ENCODE data around the gene ZFYVE21.
A peak's percentile ranks its signal among the peaks of the same experiment; 100 is the strongest.
"Not testable (repeated sequence)": the region's sequence is repeated elsewhere in the genome, so short reads cannot be mapped to it uniquely, and the experiment has no call there.

The ZFYVE21 gene

GRCh38 chr14:103715052-103716000 is at the start of gene ZFYVE21, which contains the start of gene XRCC3:
Gene ZFYVE21, plus strand, starts transcription at chr14:103715810. Its CDS starts 32 bp downstream, at chr14:103715842.
Gene XRCC3, minus strand, starts transcription at chr14:103715451. Its CDS starts 4,364 bp downstream, at chr14:103711087.
- peak; percentile 100 for DNase-seq

DNA sequence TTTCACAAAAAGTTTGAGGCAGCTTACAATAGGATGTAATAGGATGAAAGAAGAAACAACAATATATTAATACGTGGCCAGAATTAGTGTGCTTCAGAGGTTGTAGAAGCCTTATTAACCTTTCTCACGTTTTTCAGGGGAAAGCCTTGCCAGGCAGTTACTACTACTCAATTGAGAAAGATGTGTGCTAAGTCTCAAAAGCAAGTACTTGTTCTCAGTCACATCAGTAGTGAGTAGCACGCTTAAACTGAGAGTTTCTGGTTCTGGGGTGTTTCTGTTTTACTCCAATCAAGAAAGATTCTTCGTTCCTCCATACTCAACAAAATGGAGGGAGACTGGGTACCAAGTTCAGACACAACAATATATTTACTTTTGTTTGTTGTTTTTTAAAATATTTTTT is 47.9 kb upstream of the ZFYVE21 start:
- DNase-seq, result no peak

DNA sequence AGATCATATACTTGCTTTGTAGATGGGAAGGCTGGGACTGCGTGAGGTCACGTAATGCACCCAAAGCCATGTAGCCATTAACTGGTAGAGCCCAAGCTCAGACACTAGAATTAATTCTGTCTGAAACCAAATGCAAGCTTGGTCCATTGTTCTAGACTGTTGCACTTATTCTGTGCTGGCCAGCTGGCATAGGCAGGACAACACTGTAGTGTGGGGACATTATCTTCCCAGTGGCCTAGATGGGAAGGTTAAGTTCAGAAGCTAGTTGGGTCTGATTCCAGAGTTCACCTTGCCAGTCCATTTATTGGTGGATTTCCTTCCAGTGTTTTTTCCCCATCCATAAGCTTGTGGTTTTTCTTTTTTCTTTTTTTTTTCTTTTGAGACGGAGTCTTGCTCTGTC is 47.5 kb upstream of the ZFYVE21 start:
- DNase-seq, result no peak

DNA sequence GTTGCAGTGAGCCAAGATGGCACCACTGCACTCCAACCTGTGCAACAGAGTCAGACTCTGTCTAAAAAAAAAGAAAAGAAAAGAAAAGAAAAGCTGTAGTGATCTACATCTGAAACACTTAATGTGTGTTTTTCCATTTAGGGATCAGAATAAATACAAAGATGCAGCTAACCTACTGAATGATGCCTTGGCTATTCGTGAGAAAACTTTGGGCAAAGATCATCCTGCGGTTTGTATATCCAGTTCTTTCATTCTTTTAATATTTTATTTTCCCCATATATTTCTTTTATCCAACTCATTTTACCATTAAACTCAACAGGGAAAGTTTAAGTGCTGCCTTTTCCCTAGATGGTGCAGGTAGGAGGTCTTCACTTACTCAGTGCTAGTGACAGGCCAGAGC is 46.2 kb upstream of the ZFYVE21 start:
- DNase-seq, result no peak

- DNase-seq, result no peak
Measured at GRCh38 chr14:103671911-103672310, 43.7 kb upstream of the ZFYVE21 start.

DNA sequence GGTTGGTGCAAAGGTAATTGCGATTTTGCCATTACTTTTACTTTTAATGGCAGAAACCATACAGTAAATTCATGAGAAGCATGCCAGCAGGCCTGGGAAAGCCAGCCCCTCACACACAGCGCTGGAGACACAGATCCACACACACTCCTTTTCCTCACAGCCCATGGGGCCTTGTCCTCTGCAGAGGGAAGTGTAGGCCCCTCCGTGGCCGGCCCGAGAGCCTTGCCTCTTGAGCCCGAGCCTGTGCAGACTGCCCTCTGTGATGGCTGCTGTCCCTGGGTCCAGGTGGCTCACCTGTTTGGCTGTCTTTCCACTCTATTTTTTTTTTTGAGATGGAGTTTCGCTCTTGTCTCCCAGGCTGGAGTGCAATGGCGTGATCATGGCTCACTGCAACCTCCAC is 39.7 kb upstream of the ZFYVE21 start:
- DNase-seq, result no peak

- no peak for DNase-seq
Measured at GRCh38 chr14:103676881-103677675, 38.5 kb upstream of the ZFYVE21 start.

- peak; percentile 43 for DNase-seq
Measured at GRCh38 chr14:103679351-103679750, 36.3 kb upstream of the ZFYVE21 start.

- no peak for DNase-seq
Measured at GRCh38 chr14:103680491-103681231, 34.9 kb upstream of the ZFYVE21 start.

DNA sequence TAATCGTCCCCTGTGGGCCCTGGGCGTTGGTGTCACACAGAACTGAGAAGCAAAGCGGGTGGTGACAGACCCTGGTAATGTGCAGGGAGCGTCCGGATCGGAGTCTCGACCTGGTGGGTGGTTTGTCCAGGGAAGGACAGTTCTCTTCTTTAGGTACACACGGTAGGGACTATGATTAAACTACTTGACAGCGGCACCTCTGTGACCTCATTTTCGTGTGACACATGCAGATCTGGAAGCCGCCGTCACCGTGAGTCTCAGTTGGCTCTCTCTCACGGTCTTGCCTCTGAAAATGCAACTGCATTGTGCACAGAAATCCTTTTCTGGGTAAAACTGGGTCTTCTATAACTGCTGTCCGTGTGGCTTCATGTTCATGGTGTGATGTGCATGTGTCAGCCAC is 32.5 kb upstream of the ZFYVE21 start:
- DNase-seq, result no peak

DNA sequence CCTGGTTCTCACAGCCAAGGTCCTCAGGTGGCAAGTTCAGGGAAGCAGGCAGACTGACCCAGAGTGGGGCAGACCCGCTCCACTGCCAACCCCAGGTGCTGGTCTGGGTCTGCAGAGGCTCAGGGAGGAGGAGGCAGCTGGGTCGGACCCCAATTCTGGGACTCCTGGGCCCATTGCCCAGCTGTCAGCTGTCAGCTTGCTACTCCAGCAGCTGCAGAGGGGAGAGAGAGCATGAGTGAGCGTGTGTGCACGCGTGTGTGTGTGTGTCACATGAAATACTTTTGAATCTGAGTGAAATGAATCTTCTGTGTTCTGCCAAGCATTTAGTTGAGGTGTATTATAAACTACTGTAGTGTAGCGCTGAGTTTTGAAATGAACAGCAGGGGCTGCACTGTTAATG is 31.1 kb upstream of the ZFYVE21 start:
- no peak for DNase-seq

DNA sequence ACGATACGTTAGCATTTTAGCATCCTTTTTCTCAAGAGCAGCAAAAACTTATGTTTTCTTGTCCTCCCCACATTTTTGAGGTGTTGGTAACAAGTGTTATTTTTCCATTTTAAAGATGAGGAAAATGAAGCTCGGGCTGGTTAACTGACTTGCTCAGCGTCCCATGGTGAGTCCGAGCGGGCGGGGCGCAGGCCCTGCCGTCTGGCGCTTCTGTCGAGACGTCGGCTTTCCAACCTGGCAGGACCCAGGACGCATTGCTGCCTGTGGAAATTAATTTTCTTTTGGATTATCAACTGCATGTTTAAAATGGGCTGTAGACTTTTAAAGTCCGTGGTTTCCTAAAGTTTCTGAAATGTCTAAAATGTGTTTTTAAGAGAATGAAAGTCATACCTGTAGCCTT is 30.7 kb upstream of the ZFYVE21 start:
- DNase-seq, result no peak

DNA sequence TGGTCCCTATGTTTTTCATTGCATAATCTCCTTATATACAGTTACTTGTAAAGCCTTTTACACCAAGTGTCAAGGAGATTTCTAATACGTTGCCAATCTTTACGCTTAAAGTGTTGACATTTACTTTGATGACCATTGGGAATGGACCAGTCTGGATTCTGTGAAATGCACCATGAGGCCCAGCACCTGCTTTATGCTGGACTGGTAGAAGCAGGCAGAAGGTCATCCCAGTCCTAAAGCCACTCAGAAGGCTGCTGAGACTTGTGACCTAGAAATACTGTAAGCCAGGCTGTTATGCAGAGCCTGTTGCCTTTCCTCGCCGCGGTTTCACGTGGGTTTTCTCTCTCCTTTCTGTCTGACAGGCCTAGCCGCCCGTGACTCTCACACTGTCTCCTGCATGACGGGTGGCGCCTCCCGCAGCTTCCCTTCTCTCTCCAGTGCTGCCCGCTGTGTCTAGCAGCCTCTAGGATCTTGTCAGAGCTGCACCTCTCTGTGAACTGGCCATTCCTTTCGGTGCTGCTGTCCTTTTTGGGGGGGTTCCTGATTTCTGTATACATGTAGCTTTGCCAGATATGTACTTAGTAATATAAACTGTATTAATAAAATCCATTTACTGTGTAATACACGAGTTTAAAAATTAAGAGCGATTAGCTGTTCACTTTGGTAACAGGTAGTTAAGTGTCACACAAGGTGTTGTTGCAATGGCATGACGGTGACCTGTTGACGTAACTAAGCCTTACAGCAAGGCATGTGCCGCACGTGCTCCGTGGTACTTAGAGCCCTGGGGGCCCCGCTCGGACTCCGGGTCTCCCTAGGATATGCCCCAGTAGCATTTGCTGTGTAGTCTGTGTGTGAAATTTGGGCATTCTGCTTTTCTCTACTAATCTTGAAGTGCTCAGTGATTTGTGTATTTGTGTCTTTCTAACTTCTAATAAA is 30.1 kb upstream of the ZFYVE21 start:
- DNase-seq, result no peak

DNA sequence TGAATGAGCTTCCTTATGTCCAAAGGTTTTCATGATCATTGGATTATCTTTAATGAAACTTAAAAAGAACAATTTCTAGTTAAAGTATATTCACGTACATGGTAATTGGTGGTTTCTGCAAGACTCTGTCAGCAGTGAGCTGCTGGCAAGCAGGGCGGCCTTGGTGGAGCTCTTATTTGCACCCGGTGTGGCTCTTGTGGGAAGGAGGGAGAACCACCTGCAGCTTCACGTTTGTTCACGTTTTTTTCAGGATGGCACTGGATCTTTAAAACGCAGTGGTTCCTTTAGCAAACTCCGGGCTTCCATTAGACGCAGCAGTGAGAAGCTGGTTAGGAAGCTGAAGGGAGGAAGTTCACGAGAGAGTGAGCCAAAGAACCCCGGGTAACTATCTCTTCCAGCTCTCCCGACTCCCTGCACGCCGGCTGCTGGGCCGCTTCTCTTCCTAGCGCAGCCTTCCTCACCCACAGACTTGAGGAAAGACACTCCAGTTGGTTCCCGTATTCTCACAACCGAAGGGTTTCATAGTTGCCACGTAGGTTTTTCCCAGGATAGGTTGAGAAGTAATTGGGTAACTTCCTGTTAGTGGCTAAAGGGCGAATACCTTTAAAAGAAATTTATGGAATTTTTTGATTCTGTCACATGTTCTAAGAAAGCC is 28.7 kb upstream of the ZFYVE21 start:
- no peak for DNase-seq

DNA sequence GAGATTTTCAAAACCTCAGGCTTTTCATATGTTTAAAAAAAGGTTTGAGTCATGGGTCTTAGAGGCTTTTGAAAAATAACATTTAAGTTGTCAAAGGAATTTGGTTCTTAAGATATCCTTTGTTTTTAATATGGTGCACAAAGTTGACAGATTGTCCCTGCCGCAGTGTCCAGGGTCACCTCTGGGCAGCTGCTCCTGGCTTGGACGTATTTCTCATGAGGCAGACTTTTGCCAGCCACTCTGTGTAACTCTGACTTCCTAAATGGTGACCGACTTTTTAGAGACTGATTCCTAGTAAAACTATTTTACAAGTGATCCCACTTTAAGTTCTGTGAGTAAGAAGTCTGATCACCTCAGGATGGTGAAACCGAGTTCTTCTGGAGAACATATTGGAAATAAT is 27.9 kb upstream of the ZFYVE21 start:
- DNase-seq, result no peak

DNA sequence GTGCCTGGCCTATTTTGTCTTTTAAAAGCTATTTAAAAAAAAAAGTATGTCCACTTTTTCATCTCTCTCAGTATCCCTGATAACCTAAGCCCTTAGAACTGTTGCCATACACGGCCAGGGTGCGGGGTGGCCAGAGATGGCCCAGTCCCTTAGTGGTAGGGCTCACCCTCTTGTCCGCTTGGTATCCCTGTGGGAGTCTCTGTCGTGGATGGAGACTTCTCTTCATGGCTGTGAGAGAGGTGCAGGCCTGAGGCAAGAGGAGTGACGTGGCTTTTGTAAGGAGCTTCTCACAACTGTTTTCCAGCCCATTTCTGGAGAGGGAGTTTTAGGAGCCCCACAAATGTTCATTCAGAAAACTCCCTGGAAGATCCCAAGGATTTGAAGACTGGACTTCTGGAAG is 27.2 kb upstream of the ZFYVE21 start:
- no peak for DNase-seq

DNA sequence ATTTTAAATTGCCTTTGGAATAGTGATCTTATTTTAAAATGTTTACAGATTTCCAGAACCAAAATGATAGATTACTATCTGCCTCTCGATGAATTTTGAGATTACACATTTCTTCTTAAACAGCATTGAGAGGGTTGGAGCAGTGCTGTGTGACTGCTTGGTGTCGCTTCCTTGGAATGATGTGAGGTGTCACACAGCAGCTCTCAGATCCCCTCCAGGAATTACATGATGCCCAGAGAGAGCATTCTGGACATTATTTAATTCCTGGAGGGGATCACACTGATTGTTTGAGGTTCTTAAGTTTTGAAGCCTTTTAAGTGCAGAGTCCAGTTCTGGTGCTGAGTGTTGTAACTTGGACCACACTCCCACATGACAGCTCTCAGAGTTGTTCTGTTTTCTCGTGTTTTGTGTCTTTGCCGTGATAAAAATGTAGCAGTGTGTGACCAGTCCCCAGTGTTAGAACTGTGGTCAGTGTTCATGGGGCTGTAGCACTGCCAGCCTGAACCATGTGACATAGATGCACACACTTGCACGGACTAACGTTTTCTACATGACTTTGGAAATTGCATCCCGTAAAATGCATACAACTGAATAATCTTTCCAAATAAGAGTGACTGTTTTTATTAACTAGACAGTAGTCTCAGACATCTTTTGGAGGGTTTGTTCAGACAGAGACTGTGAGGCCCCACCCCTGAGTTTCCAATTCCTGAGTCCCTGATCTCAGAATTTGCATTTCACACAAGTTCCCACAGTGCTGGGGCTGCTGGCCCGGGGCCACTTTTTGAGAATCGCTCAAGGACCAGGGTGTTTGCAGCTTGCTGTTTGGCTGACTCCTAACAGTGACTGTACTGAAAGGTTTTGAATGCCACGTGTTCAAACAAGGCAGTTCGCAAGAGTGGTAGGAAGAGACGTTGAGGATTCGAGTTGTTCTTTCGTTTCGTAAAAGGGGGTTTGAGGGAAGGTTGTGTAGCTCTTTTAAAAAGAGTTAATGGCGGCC is 26.4 kb upstream of the ZFYVE21 start:
- DNase-seq, result no peak

- no peak for DNase-seq
Measured at GRCh38 chr14:103690332-103690731, 25.3 kb upstream of the ZFYVE21 start.

DNA sequence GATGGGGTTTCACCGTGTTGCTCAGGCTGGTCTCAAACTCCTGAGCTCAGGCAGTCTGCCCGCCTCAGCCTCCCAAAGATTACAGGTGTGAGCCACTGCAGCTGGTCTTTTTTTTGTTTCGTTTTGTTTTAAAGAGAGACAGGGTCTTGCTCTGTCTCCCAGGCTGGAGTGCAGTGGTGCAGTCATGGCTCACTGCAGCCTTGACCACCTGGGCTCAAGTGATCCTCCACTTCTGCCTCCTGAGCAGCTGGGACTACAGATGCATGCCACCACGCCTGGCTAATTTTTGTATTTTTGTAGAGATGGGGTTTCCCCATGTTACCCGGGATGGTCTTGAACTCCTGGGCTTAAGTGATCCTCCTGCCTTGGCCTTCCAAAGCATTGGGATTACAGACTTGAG is 24.0 kb upstream of the ZFYVE21 start:
- DNase-seq, result not testable (repeated sequence)

DNA sequence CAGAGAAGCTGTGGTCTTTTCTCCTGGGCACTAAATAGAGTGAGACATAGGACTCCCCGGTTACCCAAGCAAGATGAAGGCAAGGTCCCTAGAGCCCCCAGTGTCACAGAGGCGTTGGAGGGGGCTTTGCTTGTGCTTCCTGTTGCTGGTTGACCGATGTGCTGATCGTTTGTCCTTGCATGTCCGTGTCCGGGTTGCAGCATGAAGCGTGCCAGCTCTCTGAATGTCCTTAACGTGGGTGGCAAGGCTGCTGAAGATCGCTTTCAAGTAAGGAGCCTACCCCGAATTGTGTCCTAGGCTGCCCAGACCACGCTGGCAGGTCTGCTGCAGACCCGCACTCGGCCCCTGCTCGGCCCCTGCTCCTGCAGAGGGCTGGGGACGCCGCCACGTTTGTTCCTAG is 23.5 kb upstream of the ZFYVE21 start:
- DNase-seq, result no peak
